B cell (primary cell): ENCODE data around the gene ACAP2. TPM values are rescaled to one million over a fixed set of nuclear protein-coding genes. Genes with fewer than 3 reads are reported as not detected.

Source experiments
- ATAC-seq: fragments of 200-7000 bp; cut with Tn5 transposase; one replicate; pipeline ENCODE4 v1.10.0; 2021; ENCODE audit warnings: low read depth, mild to moderate bottlenecking, moderate number of reproducible peaks, moderate library complexity
- CTCF ChIA-PET: fragments of 350-600 bp; sonication (Branson Sonifier 250); formaldehyde crosslinking; loops from one replicate; lab custom pipeline; 2021; ENCODE audit warnings: antibody characterized with exemption, inconsistent platforms; lab: Charles Lee
- POLR2A ChIA-PET: fragments of 350-600 bp; sonication (Branson Sonifier 250); formaldehyde crosslinking; loops from one replicate; lab custom pipeline; 2021; ENCODE audit warnings: antibody characterized with exemption; lab: Charles Lee
- DNase-seq: peaks from one replicate; pipeline ENCODE4 v3.0.0; 2013
- H2AFZ ChIP-seq: 2 replicates; pipeline ENCODE4 v1.6.1; 2012; ENCODE audit warnings: mild to moderate bottlenecking, low read depth, low read length; ENCODE audit not compliant: insufficient read depth, poor library complexity, severe bottlenecking
- H3K27ac ChIP-seq, 2 donors: 1 replicate in 1 of 2; 2 replicates in 1 of 2; pipeline ENCODE4 v1.5.1; 2012 to 2013; ENCODE audit warnings: low read length in 2 of 2, mild to moderate bottlenecking in 2 of 2, moderate library complexity in 1 of 2
- H3K27me3 ChIP-seq, 4 experiments: fragments of 200-600 bp in 1 of 4; sonication (generic) in 1 of 4; replicated peaks in 1 of 4; 1 replicate in 2 of 4; 2 replicates in 2 of 4; pipeline versions ENCODE4 v1.6.1 to v1.7.0; 2013 to 2016; ENCODE audit warnings: low read length in 3 of 4, mild to moderate bottlenecking in 2 of 4, mixed read lengths in 1 of 4, moderate library complexity in 1 of 4; ENCODE audit not compliant: insufficient read depth in 4 of 4, control insufficient read depth in 3 of 4; ENCODE audit errors: control extremely low read depth in 1 of 4
- H3K36me3 ChIP-seq, 2 experiments: replicated peaks in 1 of 2; 1 replicate in 1 of 2; 2 replicates in 1 of 2; pipeline versions ENCODE4 v1.6.1 to v1.7.1; 2013; ENCODE audit warnings: low read length in 1 of 2; ENCODE audit not compliant: insufficient read depth in 2 of 2, control insufficient read depth in 1 of 2; ENCODE audit errors: control extremely low read depth in 1 of 2, extremely low read depth in 1 of 2
- H3K4me1 ChIP-seq, 2 donors: fragments of 200-600 bp in 1 of 2; sonication (generic) in 1 of 2; 1 replicate in 1 of 2; 2 replicates in 1 of 2; pipeline versions ENCODE4 v1.5.1 to v1.6.1; 2013 to 2017; ENCODE audit warnings: low read length in 2 of 2; ENCODE audit not compliant: control insufficient read depth in 2 of 2, insufficient read depth in 2 of 2
- H3K4me2 ChIP-seq: replicated peaks from 2 replicates; pipeline ENCODE3; 2012; ENCODE audit warnings: mild to moderate bottlenecking, low read depth, low read length; ENCODE audit not compliant: poor library complexity, severe bottlenecking
- H3K4me3 ChIP-seq, 5 experiments: fragments of 200-600 bp in 1 of 5; sonication (generic) in 1 of 5; 1 replicate in 3 of 5; 2 replicates in 2 of 5; pipeline versions ENCODE4 v1.5.1 to v1.7.0; 2011 to 2016; ENCODE audit warnings: low read length in 4 of 5, mild to moderate bottlenecking in 4 of 5, low read depth in 2 of 5, control low read depth in 1 of 5, moderate library complexity in 1 of 5; ENCODE audit not compliant: insufficient read depth in 1 of 5; ENCODE audit errors: control extremely low read depth in 1 of 5, extremely low read depth in 1 of 5
- H3K79me2 ChIP-seq: fragments of 200-600 bp; sonication (generic); one replicate; pipeline ENCODE4 v1.6.0; 2016; ENCODE audit warnings: low read length; ENCODE audit not compliant: control insufficient read depth, insufficient read depth
- H3K9ac ChIP-seq: fragments of 200-600 bp; sonication (generic); 2 replicates; pipeline ENCODE4 v1.6.1; 2017; ENCODE audit warnings: mild to moderate bottlenecking, low read length, moderate library complexity
- H3K9me3 ChIP-seq, 3 donors: one replicate each; pipeline versions ENCODE4 v1.6.1 to v1.7.1; 2013; ENCODE audit warnings: low read length in 2 of 3; ENCODE audit not compliant: control insufficient read depth in 2 of 3, insufficient read depth in 1 of 3; ENCODE audit errors: control extremely low read depth in 1 of 3
- H4K20me1 ChIP-seq: 2 replicates; pipeline ENCODE4 v1.6.0; 2012; ENCODE audit warnings: mild to moderate bottlenecking, low read length; ENCODE audit not compliant: insufficient read depth, control insufficient read depth, poor library complexity, severe bottlenecking
- H3K27ac Mint-ChIP-seq: one replicate; pipeline ENCODE4 v1.8.0; 2021; ENCODE audit warnings: mixed read lengths
- H3K27me3 Mint-ChIP-seq: one replicate; pipeline ENCODE4 v1.8.0; 2021; ENCODE audit warnings: mixed read lengths
- H3K4me1 Mint-ChIP-seq: one replicate; pipeline ENCODE4 v1.8.0; 2021; ENCODE audit warnings: mixed read lengths
- H3K4me3 Mint-ChIP-seq: one replicate; pipeline ENCODE4 v1.8.0; 2021; ENCODE audit warnings: mixed read lengths
- H3K9me3 Mint-ChIP-seq: one replicate; pipeline ENCODE4 v1.8.0; 2022; ENCODE audit warnings: mixed read lengths; ENCODE audit not compliant: insufficient read depth
- EZH2 ChIP-seq: IDR thresholded peaks from 2 replicates; pipeline ENCODE4 v1.6.1; 2012; ENCODE audit warnings: borderline replicate concordance, low read depth, mild to moderate bottlenecking, moderate library complexity, low read length; ENCODE audit not compliant: insufficient read depth, poor library complexity, severe bottlenecking
- WGBS: methylation state at CpG from one replicate; pipeline ENCODE4 v1.1.5; 2013; ENCODE audit warnings: missing lambda C conversion rate; ENCODE audit not compliant: insufficient coverage; 5-methylcytosine and 5-hydroxymethylcytosine counted together
- intact Hi-C: fragments of 100-400 bp; cut with micrococcal nuclease; formaldehyde crosslinking; loops from one replicate; pipeline ENCODE4 v1.10.0; 2022
- polyA plus RNA-seq: library from polyadenylated mRNA; depleted of rRNA; stranded (reverse); fragments of >200 nt; gene quantifications from 2 replicates; pipeline ENCODE4 v1.2.3, GENCODE V29; 2012
- total RNA-seq, 2 donors: library from RNA; stranded (reverse); fragments of 120-200 nt in 1 of 2; gene quantifications; 1 replicate in 1 of 2; 2 replicates in 1 of 2; pipeline versions ENCODE4 v1.2.3 to v1.2.4, GENCODE V29; 2013 to 2022
- TF ChIP-seq, protein P1 (sequence below): fragments of 200-600 bp; IDR thresholded peaks from one replicate; pipeline ENCODE4 v1.8.0; 2022; ENCODE audit warnings: antibody characterized with exemption, mild to moderate bottlenecking

The ACAP2 gene
- total and polyA plus RNA-seq, 2 donors (not counting 1 experiment from before 2014, with no cell fraction given): 18.6 to 113 TPM

DNA sequence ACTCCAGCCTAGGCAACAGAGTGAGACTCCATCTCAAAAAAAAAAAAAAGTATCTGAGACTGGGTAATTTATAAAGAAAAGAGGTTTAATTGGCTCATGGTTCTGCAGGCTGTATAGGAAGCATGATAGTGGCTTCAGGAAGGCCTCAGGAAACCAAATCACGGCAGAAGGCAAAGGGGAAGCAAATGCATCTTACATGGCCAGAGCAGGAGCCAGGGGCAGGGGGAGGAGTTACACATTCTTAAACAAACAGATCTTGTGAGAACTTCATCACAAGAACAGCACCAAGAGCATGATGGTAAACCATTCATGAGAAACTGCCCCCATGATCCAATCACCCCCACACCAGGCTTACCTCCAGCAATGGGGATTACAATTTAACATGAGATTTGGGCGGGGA is 37.2 kb downstream of the ACAP2 start:
- WGBS: 100% methylated on average over 1 of the region's 2 CpGs
- H3K36me3 ChIP-seq: peaks cover 1 to 2% of the 10 kb centered on the region in 2 experiments
- Mint-ChIP-seq H3K9me3 (peaks cover 3% of the 10 kb centered on the region), H3K4me3 (peak overlapping the region; percentile 21), H3K4me1 (peaks cover 64% of the 10 kb centered on the region), H3K27ac (peak overlapping the region; percentile 21), H3K27me3 (no peaks in the 10 kb centered on the region)
- intact Hi-C loops: no loop called here
- POLR2A ChIA-PET: interaction anchor here (0.6 kb wide), 1 partner anchor 31 kb away, joined by 3 read pairs; no protein-coding TSS in a partner anchor
- TF ChIP-seq, protein P1, sequence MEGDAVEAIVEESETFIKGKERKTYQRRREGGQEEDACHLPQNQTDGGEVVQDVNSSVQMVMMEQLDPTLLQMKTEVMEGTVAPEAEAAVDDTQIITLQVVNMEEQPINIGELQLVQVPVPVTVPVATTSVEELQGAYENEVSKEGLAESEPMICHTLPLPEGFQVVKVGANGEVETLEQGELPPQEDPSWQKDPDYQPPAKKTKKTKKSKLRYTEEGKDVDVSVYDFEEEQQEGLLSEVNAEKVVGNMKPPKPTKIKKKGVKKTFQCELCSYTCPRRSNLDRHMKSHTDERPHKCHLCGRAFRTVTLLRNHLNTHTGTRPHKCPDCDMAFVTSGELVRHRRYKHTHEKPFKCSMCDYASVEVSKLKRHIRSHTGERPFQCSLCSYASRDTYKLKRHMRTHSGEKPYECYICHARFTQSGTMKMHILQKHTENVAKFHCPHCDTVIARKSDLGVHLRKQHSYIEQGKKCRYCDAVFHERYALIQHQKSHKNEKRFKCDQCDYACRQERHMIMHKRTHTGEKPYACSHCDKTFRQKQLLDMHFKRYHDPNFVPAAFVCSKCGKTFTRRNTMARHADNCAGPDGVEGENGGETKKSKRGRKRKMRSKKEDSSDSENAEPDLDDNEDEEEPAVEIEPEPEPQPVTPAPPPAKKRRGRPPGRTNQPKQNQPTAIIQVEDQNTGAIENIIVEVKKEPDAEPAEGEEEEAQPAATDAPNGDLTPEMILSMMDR: no peak
- no peak for TF ChIP-seq EZH2
- no peak overlapping the region for H3K9ac ChIP-seq
- DNase-seq: no peak
- peaks cover 34 to 56% of the 10 kb centered on the region in 2 donors for H3K4me1 ChIP-seq
- peaks cover 2 to 8% (median 7%) of the 10 kb centered on the region in 3 donors for H3K9me3 ChIP-seq
- H3K27me3 ChIP-seq: no peaks in the 10 kb centered on the region
- H3K79me2 ChIP-seq: peaks cover 95% of the 10 kb centered on the region
- H3K27ac ChIP-seq: peak overlapping the region in 1 of 2 donors; percentile 30
- H2AFZ ChIP-seq: no peak overlapping the region
- no peak for ATAC-seq
- H3K4me3 ChIP-seq: no peak overlapping the region
- CTCF ChIA-PET: no interaction called here
- peaks cover 64% of the 10 kb centered on the region for H4K20me1 ChIP-seq
- H3K4me2 ChIP-seq: peak overlapping the region; percentile 19

DNA sequence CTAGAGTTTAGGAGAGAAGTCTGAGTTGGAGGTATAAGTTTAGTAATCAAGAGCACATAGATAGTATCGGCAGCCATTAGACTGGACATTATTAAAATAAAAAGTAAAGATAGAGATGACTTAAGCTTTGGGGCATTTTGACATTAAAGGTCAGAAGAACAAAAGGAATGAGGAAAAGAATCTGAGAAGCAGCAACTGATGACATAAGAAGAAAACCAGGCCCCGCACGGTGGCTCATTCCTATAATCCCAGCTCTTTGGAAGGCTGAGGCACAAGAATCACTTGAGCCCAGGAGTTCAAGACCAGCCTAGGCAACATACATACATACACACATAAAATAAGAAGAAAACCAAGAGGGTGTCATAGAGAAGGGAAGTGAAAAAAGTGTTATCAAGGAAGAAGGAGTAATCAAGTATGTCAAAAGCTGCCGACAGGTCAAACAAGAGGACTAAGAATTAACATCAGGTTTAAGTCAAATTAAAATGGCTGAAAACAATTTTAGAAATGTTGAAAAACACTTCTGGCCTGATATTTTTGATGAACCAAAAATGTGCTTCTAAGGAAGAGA is 38.9 kb downstream of the ACAP2 start:
- 0% methylated on average over 1 of the region's 4 CpGs for WGBS
- H2AFZ ChIP-seq: no peak overlapping the region
- H3K9me3 ChIP-seq: peaks cover 2 to 8% (median 7%) of the 10 kb centered on the region in 3 donors
- intact Hi-C loops: no loop called here
- peak overlapping the region in 1 of 2 donors; percentile 70 for H3K27ac ChIP-seq
- peaks cover 96% of the 10 kb centered on the region for H3K79me2 ChIP-seq
- peaks cover 34 to 46% of the 10 kb centered on the region in 2 donors for H3K4me1 ChIP-seq
- DNase-seq (peak; percentile 27), ATAC-seq (no peak)
- no peak overlapping the region for H3K27ac Mint-ChIP-seq
- CTCF ChIA-PET: no interaction called here
- no peak overlapping the region for H3K4me3 ChIP-seq
- no peaks in the 10 kb centered on the region for H3K27me3 ChIP-seq
- H3K27me3 Mint-ChIP-seq: no peaks in the 10 kb centered on the region
- H3K9me3 Mint-ChIP-seq: no peaks in the 10 kb centered on the region
- no peak overlapping the region for H3K4me3 Mint-ChIP-seq
- TF ChIP-seq, protein P1: no peak
- no peak for TF ChIP-seq EZH2
- H3K4me1 Mint-ChIP-seq: peaks cover 54% of the 10 kb centered on the region
- POLR2A ChIA-PET: interaction anchor here (0.5 kb wide), 1 partner anchor 52 kb away, joined by 3 read pairs; no protein-coding TSS in a partner anchor
- peaks cover 1 to 2% of the 10 kb centered on the region in 2 experiments for H3K36me3 ChIP-seq
- peaks cover 63% of the 10 kb centered on the region for H4K20me1 ChIP-seq
- no peak overlapping the region for H3K9ac ChIP-seq
- peak overlapping the region; percentile 27 for H3K4me2 ChIP-seq
